ENCODE results near the gene PSORS1C2.
A peak's percentile ranks its signal among the peaks of the same experiment; 100 is the strongest.
"Not testable (repeated sequence)": the region's sequence is repeated elsewhere in the genome, so short reads cannot be mapped to it uniquely, and the experiment has no call there.

The PSORS1C2 gene

GRCh38 chr6:31165064-31165832, 26.4 kb upstream of the PSORS1C2 start:
- not testable (repeated sequence) for DNase-seq

- not testable (repeated sequence) for DNase-seq
Measured at GRCh38 chr6:31164475-31165063, 25.7 kb upstream of the PSORS1C2 start.

GRCh38 chr6:31163922-31164321, 25.1 kb upstream of the PSORS1C2 start:
- DNase-seq = no peak

- no peak for DNase-seq
Measured at GRCh38 chr6:31162463-31163165, 23.7 kb upstream of the PSORS1C2 start.

GRCh38 chr6:31161216-31162126, 22.6 kb upstream of the PSORS1C2 start:
- no peak for DNase-seq

GRCh38 chr6:31158863-31159855, 20.3 kb upstream of the PSORS1C2 start:
- DNase-seq = peak; percentile 15

- DNase-seq = peak; percentile 99
Measured at GRCh38 chr6:31158140-31158862, 19.4 kb upstream of the PSORS1C2 start, which contains the start of gene TCF19. Gene TCF19 (plus strand): TSS chr6:31158589. CDS start chr6:31159470, 881 bp downstream.

GRCh38 chr6:31157513-31158139, 18.8 kb upstream of the PSORS1C2 start, which contains the start of gene CCHCR1:
Gene CCHCR1 (minus strand): TSS chr6:31157802. CDS start chr6:31157600, 202 bp downstream.
- no peak for DNase-seq

GRCh38 chr6:31156641-31157040, 17.8 kb upstream of the PSORS1C2 start:
- DNase-seq = no peak

GRCh38 chr6:31154436-31154835, 15.6 kb upstream of the PSORS1C2 start:
- no peak for DNase-seq

GRCh38 chr6:31152781-31153180, 13.9 kb upstream of the PSORS1C2 start:
- no peak for DNase-seq

- no peak for DNase-seq
Measured at GRCh38 chr6:31149827-31150447, 11.1 kb upstream of the PSORS1C2 start.

- DNase-seq = no peak
Measured at GRCh38 chr6:31145386-31145785, 6.5 kb upstream of the PSORS1C2 start.

- DNase-seq = no peak
Measured at GRCh38 chr6:31144970-31145340, 6.1 kb upstream of the PSORS1C2 start.

- DNase-seq = no peak
Measured at GRCh38 chr6:31144296-31144969, 5.6 kb upstream of the PSORS1C2 start.

- DNase-seq = no peak
Measured at GRCh38 chr6:31143148-31143547, 4.3 kb upstream of the PSORS1C2 start.

GRCh38 chr6:31142361-31142761, 3.5 kb upstream of the PSORS1C2 start:
- no peak for DNase-seq

GRCh38 chr6:31140643-31141042, 1.8 kb upstream of the PSORS1C2 start:
- no peak for DNase-seq

- no peak for DNase-seq
Measured at GRCh38 chr6:31139599-31139998, 733 bp upstream of the PSORS1C2 start.
